Tracheal epithelial cell (primary cell): Measurements from ENCODE around the gene TIE1. TPM values are rescaled to one million over a fixed set of nuclear protein-coding genes. Genes with fewer than 3 reads are reported as not detected.

Experiments
- total RNA-seq: library from RNA; depleted of rRNA; stranded (reverse); fragments of >200 nt; gene quantifications from 2 replicates; pipeline ENCODE4 v1.2.1, GENCODE V29; 2014

The TIE1 gene
- 0.85 and 3.6 TPM in 2 replicates for total RNA-seq

GRCh38 chr1:43300378-43301094 is at the start of gene TIE1:
Gene TIE1 (plus strand): TSS chr1:43300982. CDS start chr1:43301072, 90 bp downstream.

DNA sequence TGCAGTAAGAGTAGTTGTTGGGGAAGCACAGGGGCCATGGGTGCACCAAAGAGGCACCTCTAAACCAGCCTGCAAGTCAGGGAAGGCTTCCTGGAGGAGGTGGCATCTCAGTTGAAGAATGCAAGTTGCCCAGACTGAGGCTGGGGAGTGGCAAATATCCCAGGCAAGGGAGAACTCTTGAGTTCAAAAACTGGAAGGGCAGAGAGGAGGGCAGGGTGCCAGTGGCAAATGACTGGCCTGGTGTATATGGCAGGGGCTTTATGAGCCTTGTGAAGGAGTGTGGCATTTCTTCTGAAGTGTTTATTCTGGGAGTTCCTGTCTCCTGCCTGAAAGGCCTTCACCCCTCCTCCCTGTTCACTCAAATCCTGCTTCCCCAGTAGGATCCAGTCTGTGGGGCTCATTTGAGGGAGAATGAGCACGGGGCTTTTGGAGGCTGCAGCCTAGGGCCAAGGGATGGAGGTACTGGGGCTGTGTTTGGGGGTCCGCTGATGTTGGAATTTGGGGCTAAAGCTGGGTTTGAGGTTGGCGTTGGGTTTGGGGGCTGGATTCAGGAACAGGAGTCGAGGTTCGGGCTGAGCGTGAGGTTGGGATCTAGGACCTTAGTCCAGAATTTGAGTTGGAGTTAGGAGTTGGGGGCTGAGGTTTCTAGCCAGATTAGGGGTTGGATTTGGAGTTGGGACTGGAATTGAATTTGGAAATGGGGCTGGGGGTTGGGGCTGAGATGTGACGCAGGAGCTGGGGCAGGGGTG is 31.0 kb upstream of the TIE1 start, which contains the start of gene TMEM125:
Gene TMEM125 (plus strand): TSS at position 357 of the 749 bp plus-strand sequence. CDS start 2,740 bp downstream, outside the sequence.

GRCh38 chr1:43285269-43285990 is 15.4 kb upstream of the TIE1 start, which contains the start of gene C1orf210:
Gene C1orf210 (minus strand): TSS chr1:43285581. CDS start chr1:43283270, 2,311 bp downstream.

DNA sequence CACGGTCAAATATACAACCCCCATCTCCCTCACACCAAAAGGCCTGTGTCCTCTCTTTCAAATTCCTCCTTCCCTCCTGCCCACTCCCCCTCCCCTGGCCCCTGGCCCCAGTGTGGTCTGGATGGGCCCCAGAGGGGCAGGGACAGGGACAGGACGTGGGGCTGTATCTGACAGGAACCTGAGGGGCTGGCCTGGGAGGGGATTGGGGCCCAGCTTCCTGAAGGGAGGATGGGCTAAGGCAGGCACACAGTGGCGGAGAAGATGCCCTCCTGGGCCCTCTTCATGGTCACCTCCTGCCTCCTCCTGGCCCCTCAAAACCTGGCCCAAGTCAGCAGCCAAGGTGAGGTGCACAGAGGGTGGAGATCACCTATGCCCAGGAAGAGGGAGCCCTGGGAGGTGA is 36.8 kb downstream of the TIE1 start, which contains the start of gene MPL:
Gene MPL (plus strand): TSS at position 231 of the 400 bp plus-strand sequence. CDS start 31 bp downstream, at position 262.

DNA sequence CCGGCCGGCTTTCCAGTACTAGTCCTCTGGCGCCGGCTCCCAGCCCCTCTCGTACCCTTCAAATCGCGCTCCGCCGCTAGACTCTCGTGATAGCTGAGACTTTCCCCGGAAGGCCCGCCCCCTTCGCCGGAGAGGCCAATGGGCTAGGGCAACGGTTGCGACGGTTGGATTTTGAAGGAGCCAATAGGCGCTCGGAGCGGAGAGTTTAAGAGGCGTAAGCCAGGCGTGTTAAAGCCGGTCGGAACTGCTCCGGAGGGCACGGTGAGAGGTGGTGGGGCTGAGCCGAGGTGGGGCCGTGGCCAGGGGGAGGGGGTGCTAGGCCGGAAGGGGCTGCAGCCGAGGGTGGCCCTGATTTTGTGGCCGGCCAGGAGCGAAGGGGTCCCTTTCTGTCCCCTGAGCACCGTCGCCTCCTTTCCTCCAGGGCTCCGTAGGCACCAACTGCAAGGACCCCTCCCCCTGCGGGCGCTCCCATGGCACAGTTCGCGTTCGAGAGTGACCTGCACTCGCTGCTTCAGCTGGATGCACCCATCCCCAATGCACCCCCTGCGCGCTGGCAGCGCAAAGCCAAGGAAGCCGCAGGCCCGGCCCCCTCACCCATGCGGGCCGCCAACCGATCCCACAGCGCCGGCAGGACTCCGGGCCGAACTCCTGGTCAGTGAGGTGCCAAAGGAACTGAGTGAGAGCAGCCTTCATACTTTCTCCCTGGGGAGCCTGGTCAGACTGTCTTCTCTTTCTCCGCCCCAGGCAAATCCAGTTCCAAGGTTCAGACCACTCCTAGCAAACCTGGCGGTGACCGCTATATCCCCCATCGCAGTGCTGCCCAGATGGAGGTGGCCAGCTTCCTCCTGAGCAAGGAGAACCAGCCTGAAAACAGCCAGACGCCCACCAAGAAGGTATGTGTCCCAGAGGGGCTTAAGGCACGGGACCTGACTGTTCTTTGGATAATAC is 58.2 kb downstream of the TIE1 start, which contains the start of gene CDC20:
Gene CDC20 (plus strand): TSS at position 236 of the 948 bp plus-strand sequence. CDS start 235 bp downstream, at position 471.

DNA sequence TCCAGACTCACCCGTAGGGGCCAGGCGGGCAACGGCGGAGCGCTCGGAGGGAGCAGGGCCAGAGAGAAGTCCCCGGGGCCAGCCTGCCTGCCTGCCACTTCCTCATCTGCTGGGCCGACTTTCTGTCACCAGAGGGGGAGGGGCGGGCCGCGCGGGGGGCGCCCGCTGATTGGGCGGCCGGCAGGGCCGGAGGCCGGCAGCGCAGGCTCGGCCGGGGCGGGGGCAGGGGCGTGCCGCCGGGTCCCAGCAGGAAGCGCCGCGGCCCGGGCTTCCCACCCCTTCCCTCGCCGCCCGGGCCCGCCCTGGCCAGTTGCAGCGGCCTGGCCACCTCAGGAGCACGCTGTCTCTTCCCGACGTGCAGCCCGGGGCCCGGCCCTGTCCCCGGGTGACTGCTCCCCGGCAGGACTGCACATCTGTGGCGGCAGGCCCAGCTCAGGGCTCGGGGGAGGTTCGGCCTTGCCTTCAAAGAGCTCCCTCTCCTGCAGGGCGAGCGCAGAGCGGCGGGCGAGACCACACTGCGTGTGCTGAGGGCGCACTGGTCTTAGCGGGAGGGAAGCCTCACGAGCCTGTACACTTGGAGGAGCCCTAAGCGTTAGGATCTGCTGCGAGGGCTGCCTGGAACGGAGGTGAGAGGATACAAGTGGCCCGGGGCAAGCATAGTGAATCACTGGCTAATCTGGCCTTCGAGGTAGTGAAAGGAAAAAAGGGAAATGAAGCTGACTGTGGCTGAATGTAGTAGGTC is 67.3 kb downstream of the TIE1 start, which contains the start of gene ELOVL1:
Gene ELOVL1 (minus strand): TSS at position 108 of the 742 bp plus-strand sequence. CDS start 2,402 bp downstream, outside the sequence.

Other genes starting within 250 kb of the TIE1 start
- gene EBNA1BP2, start 128.7 kb upstream of the TIE1 start, total RNA-seq: 90.6 and 101 TPM in 2 replicates
- gene CFAP57, start 128.7 kb upstream of the TIE1 start, total RNA-seq: 0.24 and 1.9 TPM in 2 replicates
- gene TMEM125, start 31.0 kb upstream of the TIE1 start, total RNA-seq: 6.3 and 9.0 TPM in 2 replicates
- gene C1orf210, start 15.4 kb upstream of the TIE1 start, total RNA-seq: 3.1 and 4.5 TPM in 2 replicates
- not detected in 2 replicates for gene MPL, start 36.8 kb downstream of the TIE1 start, total RNA-seq
- 2.3 and 12.0 TPM in 2 replicates for gene CDC20, start 58.0 kb downstream of the TIE1 start, total RNA-seq
- gene ELOVL1, start 67.0 kb downstream of the TIE1 start, total RNA-seq: 60.1 and 90.6 TPM in 2 replicates
- gene MED8, start 88.8 kb downstream of the TIE1 start, total RNA-seq: 40.3 and 56.9 TPM in 2 replicates
- 8.9 and 11.7 TPM in 2 replicates for gene SZT2, start 88.9 kb downstream of the TIE1 start, total RNA-seq
- 16.2 and 65.8 TPM in 2 replicates for gene HYI, start 152.9 kb downstream of the TIE1 start, total RNA-seq
- gene PTPRF, start 229.9 kb downstream of the TIE1 start, total RNA-seq: 193 and 245 TPM in 2 replicates